Hepatocyte (in vitro differentiated cells): ENCODE data around the gene HPSE2.

Experiments used
- EZH2 ChIP-seq: fragments of 200-600 bp; sonication (generic); IDR thresholded peaks from 2 replicates; pipeline ENCODE4 v1.6.1; 2016; ENCODE audit warnings: antibody characterized with exemption, mild to moderate bottlenecking, borderline replicate concordance
- EZH2phosphoT487 ChIP-seq: fragments of 200-600 bp; sonication (generic); IDR thresholded peaks from one replicate; pipeline ENCODE4 v1.6.1; 2018; ENCODE audit warnings: antibody characterized with exemption, mild to moderate bottlenecking, low read depth, moderate library complexity; ENCODE audit not compliant: unreplicated experiment, severe bottlenecking
- TF ChIP-seq, protein P1 (sequence below): fragments of 200-600 bp; sonication (generic); IDR thresholded peaks from 2 replicates; pipeline ENCODE4 v1.5.1; 2016; ENCODE audit warnings: antibody characterized with exemption, mild to moderate bottlenecking; ENCODE audit not compliant: poor library complexity

DNA sequence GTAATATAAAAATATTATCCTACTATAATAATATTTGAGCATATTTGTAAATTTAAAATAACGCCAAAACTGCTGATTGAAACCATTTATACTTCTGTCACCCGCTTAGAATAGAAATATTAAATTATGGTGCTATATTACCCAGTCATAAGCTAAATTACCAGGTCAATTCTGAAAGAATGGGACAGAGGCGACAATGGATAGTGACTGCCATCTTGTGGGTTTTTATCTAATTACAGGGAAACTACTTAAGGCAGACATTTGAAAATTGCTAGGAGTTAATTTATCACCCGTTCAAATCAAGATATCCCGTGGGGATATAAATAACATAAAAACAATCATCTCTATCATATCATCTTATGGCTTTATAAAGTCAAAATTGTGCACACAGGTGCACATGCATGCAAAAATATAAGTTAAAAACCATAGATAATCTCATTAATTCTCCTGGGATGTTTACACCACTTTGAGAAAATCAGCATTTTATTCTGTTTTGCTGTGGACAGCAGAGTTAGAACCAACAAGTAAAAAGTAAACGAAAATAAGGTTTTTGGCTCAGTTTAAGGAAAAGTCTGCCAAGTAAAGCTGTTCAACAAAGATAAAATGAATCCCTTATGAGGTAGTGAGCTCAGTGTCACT, 41.3 kb upstream of the HPSE2 start:
- TF ChIP-seq, protein P1, sequence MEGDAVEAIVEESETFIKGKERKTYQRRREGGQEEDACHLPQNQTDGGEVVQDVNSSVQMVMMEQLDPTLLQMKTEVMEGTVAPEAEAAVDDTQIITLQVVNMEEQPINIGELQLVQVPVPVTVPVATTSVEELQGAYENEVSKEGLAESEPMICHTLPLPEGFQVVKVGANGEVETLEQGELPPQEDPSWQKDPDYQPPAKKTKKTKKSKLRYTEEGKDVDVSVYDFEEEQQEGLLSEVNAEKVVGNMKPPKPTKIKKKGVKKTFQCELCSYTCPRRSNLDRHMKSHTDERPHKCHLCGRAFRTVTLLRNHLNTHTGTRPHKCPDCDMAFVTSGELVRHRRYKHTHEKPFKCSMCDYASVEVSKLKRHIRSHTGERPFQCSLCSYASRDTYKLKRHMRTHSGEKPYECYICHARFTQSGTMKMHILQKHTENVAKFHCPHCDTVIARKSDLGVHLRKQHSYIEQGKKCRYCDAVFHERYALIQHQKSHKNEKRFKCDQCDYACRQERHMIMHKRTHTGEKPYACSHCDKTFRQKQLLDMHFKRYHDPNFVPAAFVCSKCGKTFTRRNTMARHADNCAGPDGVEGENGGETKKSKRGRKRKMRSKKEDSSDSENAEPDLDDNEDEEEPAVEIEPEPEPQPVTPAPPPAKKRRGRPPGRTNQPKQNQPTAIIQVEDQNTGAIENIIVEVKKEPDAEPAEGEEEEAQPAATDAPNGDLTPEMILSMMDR: peak; percentile 55
- TF ChIP-seq EZH2 (no peak), EZH2phosphoT487 (no peak)
